HCT116 (cell line): Measurements from ENCODE around the gene MRPS27. TPM values are rescaled to one million over a fixed set of nuclear protein-coding genes. Genes with fewer than 3 reads are reported as not detected.

ENCODE experiments used
- ATAC-seq: fragments of 200-7000 bp; cut with Tn5 transposase; 2 replicates; pipeline ENCODE4 v1.9.1; 2020; ENCODE audit warnings: mild to moderate bottlenecking, moderate library complexity
- BruUV-seq: library from RNA; stranded (reverse); fragments of 400-500 nt; replicated peaks from 2 replicates; lab custom pipeline; 2021; lab: Mats Ljungman, UMichigan
- CTCF ChIA-PET: fragments of 300-600 bp; sonication (Branson Sonifier 250); formaldehyde crosslinking; loops from one replicate; lab custom pipeline; 2021; ENCODE audit warnings: antibody characterized with exemption; lab: Charles Lee
- POLR2A ChIA-PET: fragments of 300-600, 350-600 bp; sonication (Branson Sonifier 250); formaldehyde crosslinking; loops from one replicate; lab custom pipeline; 2021; ENCODE audit warnings: antibody characterized with exemption; lab: Charles Lee
- RAD21 ChIA-PET, 2 experiments: fragments of 300-600 bp; sonication (Branson Sonifier 250); formaldehyde crosslinking; loops; one replicate each; lab custom pipeline; 2023; ENCODE audit warnings: low total read pairs in 2 of 2; ENCODE audit not compliant: uncharacterized antibody in 2 of 2, unreplicated experiment in 2 of 2, low non-redundant PET in 1 of 2; lab: Charles Lee
- DNase-seq: peaks from one replicate; pipeline ENCODE4 v3.0.0-alpha.2; 2010; ENCODE audit warnings: low read depth, low spot score
- H2AFZ ChIP-seq: fragments of 200-600 bp; shearing (Covaris generic), sonication (generic); 2 replicates; pipeline ENCODE4 v1.6.1; 2017; ENCODE audit warnings: low read depth, mixed run types, mixed read lengths, antibody characterized with exemption, low read length; ENCODE audit not compliant: poor library complexity, severe bottlenecking
- H3K27ac ChIP-seq: 2 replicates; pipeline ENCODE4 v1.5.1; 2012; ENCODE audit warnings: low read depth, low read length
- H3K27me3 ChIP-seq: fragments of 200-600 bp; sonication (generic); 2 replicates; pipeline ENCODE4 v1.6.1; 2016; ENCODE audit warnings: mixed run types, low read length, mixed read lengths; ENCODE audit not compliant: insufficient read depth
- H3K36me3 ChIP-seq, 2 experiments: fragments of 200-500 bp in 1 of 2; fragments of 200-600 bp in 1 of 2; sonication (Bioruptor generic) in 1 of 2; sonication (generic) in 1 of 2; 2 replicates each; pipeline versions ENCODE4 v1.5.1 to v1.6.1; 2014 to 2016; ENCODE audit warnings: low read length in 2 of 2, inconsistent platforms in 1 of 2, mixed read lengths in 1 of 2, mixed run types in 1 of 2; ENCODE audit not compliant: insufficient read depth in 2 of 2, control insufficient read depth in 1 of 2
- H3K4me1 ChIP-seq, 2 experiments: fragments of 200-600 bp in 1 of 2; sonication (generic) in 1 of 2; 2 replicates each; pipeline versions ENCODE4 v1.5.1 to v1.6.1; 2012 to 2017; ENCODE audit warnings: low read length in 2 of 2, inconsistent platforms in 1 of 2, mild to moderate bottlenecking in 1 of 2, mixed read lengths in 1 of 2, mixed run types in 1 of 2, moderate library complexity in 1 of 2; ENCODE audit not compliant: insufficient read depth in 2 of 2, control insufficient read depth in 1 of 2
- H3K4me2 ChIP-seq: fragments of 200-600 bp; sonication (generic); 2 replicates; pipeline ENCODE4 v1.6.1; 2017; ENCODE audit warnings: mixed run types, low read length, mixed read lengths
- H3K4me3 ChIP-seq, 2 experiments: fragments of 200-600 bp in 1 of 2; sonication (generic) in 1 of 2; replicated peaks in 1 of 2; 2 replicates each; pipeline ENCODE4 v1.5.1; 2011 to 2016; ENCODE audit warnings: low read length in 2 of 2, control low read depth in 1 of 2, low read depth in 1 of 2, mild to moderate bottlenecking in 1 of 2, mixed read lengths in 1 of 2, mixed run types in 1 of 2
- H3K79me2 ChIP-seq: fragments of 200-600 bp; sonication (generic); 2 replicates; pipeline ENCODE4 v1.6.1; 2017; ENCODE audit warnings: mild to moderate bottlenecking, mixed run types, low read length, moderate library complexity, mixed read lengths; ENCODE audit not compliant: insufficient read depth
- H3K9ac ChIP-seq: fragments of 200-600 bp; sonication (generic); 2 replicates; pipeline ENCODE4 v1.6.1; 2016; ENCODE audit warnings: low read length, mixed read lengths
- H3K9me2 ChIP-seq: fragments of 200-600 bp; sonication (generic), shearing (Covaris generic); 2 replicates; pipeline ENCODE4 v1.6.1; 2017; ENCODE audit warnings: mixed run types, mild to moderate bottlenecking, moderate library complexity; ENCODE audit not compliant: insufficient read depth
- H3K9me3 ChIP-seq, 2 experiments: fragments of 200-500 bp in 1 of 2; fragments of 200-600 bp in 1 of 2; sonication (Bioruptor generic) in 1 of 2; sonication (generic) in 1 of 2; 2 replicates each; pipeline ENCODE4 v1.6.1; 2014 to 2017; ENCODE audit warnings: low read length in 2 of 2, mixed read lengths in 2 of 2, inconsistent platforms in 1 of 2, low read depth in 1 of 2, mild to moderate bottlenecking in 1 of 2, mixed run types in 1 of 2, moderate library complexity in 1 of 2; ENCODE audit not compliant: control insufficient read depth in 1 of 2, insufficient read depth in 1 of 2
- H4K20me1 ChIP-seq: fragments of 200-600 bp; sonication (generic), shearing (Covaris generic); 2 replicates; pipeline ENCODE4 v1.6.1; 2017; ENCODE audit warnings: mixed run types, mild to moderate bottlenecking, moderate library complexity; ENCODE audit not compliant: insufficient read depth
- CBX3 ChIP-seq: IDR thresholded peaks from 2 replicates; pipeline ENCODE4 v1.6.1; 2012; ENCODE audit warnings: low read depth
- CEBPB ChIP-seq: IDR thresholded peaks from 2 replicates; pipeline ENCODE4 v1.6.1; 2012; ENCODE audit warnings: low read depth
- EGR1 ChIP-seq: IDR thresholded peaks from 2 replicates; pipeline ENCODE4 v1.6.1; 2012; ENCODE audit warnings: low read depth
- EZH2 ChIP-seq: fragments of 200-600 bp; sonication (generic); IDR thresholded peaks from 2 replicates; pipeline ENCODE4 v1.6.1; 2017; ENCODE audit warnings: antibody characterized with exemption, mixed run types
- EZH2phosphoT487 ChIP-seq: fragments of 200-600 bp; IDR thresholded peaks from 2 replicates; pipeline ENCODE4 v1.6.1; 2018; ENCODE audit warnings: antibody characterized with exemption, borderline replicate concordance
- FOSL1 ChIP-seq: IDR thresholded peaks from 2 replicates; pipeline ENCODE4 v1.6.1; 2012; ENCODE audit warnings: low read depth
- JUND ChIP-seq: IDR thresholded peaks from 2 replicates; pipeline ENCODE4 v1.6.1; 2012
- MAX ChIP-seq: IDR thresholded peaks from 2 replicates; pipeline ENCODE4 v1.6.1; 2012
- POLR2A ChIP-seq: IDR thresholded peaks from 2 replicates; pipeline ENCODE4 v1.7.0; 2011; ENCODE audit warnings: borderline replicate concordance; ENCODE audit not compliant: insufficient read depth, insufficient read length; ENCODE audit errors: extremely low read depth
- POLR2AphosphoS5 ChIP-seq: IDR thresholded peaks from 2 replicates; pipeline ENCODE4 v1.6.1; 2011; ENCODE audit warnings: mild to moderate bottlenecking, low read depth, low read length, moderate library complexity
- RAD21 ChIP-seq: IDR thresholded peaks from 2 replicates; pipeline ENCODE4 v1.6.1; 2012; ENCODE audit warnings: low read depth, mild to moderate bottlenecking
- SP1 ChIP-seq: IDR thresholded peaks from 2 replicates; pipeline ENCODE4 v1.6.1; 2012; ENCODE audit warnings: low read depth
- SRF ChIP-seq: IDR thresholded peaks from 2 replicates; pipeline ENCODE4 v1.6.1; 2012; ENCODE audit warnings: low read depth
- ZNF274 ChIP-seq: fragments of 200-500 bp; sonication (Bioruptor generic); IDR thresholded peaks from 2 replicates; pipeline ENCODE4 v1.6.1; 2014; ENCODE audit warnings: mild to moderate bottlenecking, low read depth, low read length, inconsistent platforms
- intact Hi-C: fragments of 100-400 bp; cut with micrococcal nuclease; formaldehyde crosslinking; loops from 2 replicates; pipeline ENCODE4 v1.10.0; 2022
- total RNA-seq: library from RNA; stranded (reverse); gene quantifications from one replicate; pipeline ENCODE4 v1.2.1, GENCODE V29; 2021; ENCODE audit not compliant: unreplicated experiment

Gene MRPS27
- total RNA-seq, 1 experiment from 2014 or later, result 113 TPM

DNA sequence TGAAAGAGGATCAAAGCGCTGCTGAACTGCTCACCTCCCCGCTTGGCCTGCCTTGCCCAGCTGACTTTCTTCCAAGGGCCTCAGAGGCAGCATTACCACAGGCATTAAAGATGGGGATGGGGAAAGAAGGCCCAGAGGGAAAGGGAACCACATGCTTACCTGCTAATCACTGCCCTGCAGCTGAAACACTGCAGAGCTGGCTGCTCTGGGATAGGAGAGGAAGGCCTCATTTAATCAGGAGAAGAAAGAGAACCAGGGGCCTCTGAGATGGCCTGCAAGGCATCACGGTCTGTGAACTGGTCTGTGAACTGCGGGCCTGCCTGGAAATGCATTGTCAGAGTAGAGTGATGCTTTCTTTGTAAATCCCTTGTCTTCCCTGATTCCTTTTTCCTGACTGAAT lies 44.9 kb upstream of the MRPS27 start (continued):
- TF ChIP-seq SRF (no peak), RAD21 (no peak), MAX (no peak), SP1 (no peak), POLR2AphosphoS5 (no peak), JUND (no peak), POLR2A (no peak), EZH2 (no peak), EGR1 (no peak), CBX3 (no peak), CEBPB (no peak)
- TF ChIP-seq, all 23 proteins: peak for 0

DNA sequence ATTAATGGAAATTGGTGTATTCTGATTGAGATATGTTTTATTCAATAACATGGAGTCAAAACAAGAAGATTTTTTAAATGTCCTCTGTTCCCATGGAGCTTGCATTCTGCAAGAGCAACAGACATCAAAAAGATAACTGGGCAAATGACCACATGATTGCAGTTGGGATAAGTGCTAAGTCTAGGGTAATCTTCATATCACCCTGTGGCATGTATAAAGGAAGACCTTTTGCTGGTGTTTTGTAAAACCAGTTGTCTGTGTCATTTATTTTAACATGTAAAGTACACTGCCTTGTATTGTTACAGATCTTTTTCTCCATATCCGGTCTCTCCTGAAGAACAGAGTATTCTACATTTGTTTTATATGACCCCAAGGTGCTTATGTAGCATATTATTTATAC lies 44.1 kb upstream of the MRPS27 start:
- no peak overlapping the region for H3K9ac ChIP-seq
- H3K9me3 ChIP-seq, result no peaks in the 10 kb centered on the region
- intact Hi-C loops, result no loop called here
- ChIA-PET RAD21 (no interaction called here), CTCF (no interaction called here)
- H3K27me3 ChIP-seq, result no peaks in the 10 kb centered on the region
- DNase-seq, result no peak
- H3K4me2 ChIP-seq, result no peak overlapping the region
- H3K36me3 ChIP-seq, result peaks cover 0 to 14% of the 10 kb centered on the region in 2 experiments; a peak in 1 of 4 replicates
- TF ChIP-seq ZNF274, result no peak
- TF ChIP-seq EZH2phosphoT487, result no peak
- no peak for TF ChIP-seq EZH2
- no peak for TF ChIP-seq FOSL1
- TF ChIP-seq EGR1, result no peak
- TF ChIP-seq, all 23 proteins: peak for 0
- Histone ChIP-seq H2AFZ (no peak overlapping the region), H3K27ac (no peak overlapping the region), H3K4me1 (peaks cover 10 to 21% of the 10 kb centered on the region in 2 experiments), H3K9me2 (no peaks in the 10 kb centered on the region), H3K4me3 (no peak overlapping the region), H3K79me2 (no peaks in the 10 kb centered on the region), H4K20me1 (no peaks in the 10 kb centered on the region)
- POLR2A ChIA-PET, result no interaction called here
- no TSS peak for BruUV-seq
- ATAC-seq, result no peak
